Epithelial cell of esophagus (primary cell): Measurements from ENCODE around the gene NPPB.

Experiments
- DNase-seq: peaks from one replicate; pipeline ENCODE4 v3.0.0; 2010; ENCODE audit warnings: low read depth
- H3K4me3 ChIP-seq: 2 replicates; pipeline ENCODE4 v1.5.1; 2011; ENCODE audit warnings: mild to moderate bottlenecking, low read length, control low read depth
- TF ChIP-seq, protein P1 (sequence below): IDR thresholded peaks from 2 replicates; pipeline ENCODE4 v1.5.1; 2011; ENCODE audit warnings: low read depth, mild to moderate bottlenecking, low read length, control low read depth, inconsistent platforms; ENCODE audit not compliant: insufficient read depth; ENCODE audit errors: missing control alignments

Gene NPPB

DNA sequence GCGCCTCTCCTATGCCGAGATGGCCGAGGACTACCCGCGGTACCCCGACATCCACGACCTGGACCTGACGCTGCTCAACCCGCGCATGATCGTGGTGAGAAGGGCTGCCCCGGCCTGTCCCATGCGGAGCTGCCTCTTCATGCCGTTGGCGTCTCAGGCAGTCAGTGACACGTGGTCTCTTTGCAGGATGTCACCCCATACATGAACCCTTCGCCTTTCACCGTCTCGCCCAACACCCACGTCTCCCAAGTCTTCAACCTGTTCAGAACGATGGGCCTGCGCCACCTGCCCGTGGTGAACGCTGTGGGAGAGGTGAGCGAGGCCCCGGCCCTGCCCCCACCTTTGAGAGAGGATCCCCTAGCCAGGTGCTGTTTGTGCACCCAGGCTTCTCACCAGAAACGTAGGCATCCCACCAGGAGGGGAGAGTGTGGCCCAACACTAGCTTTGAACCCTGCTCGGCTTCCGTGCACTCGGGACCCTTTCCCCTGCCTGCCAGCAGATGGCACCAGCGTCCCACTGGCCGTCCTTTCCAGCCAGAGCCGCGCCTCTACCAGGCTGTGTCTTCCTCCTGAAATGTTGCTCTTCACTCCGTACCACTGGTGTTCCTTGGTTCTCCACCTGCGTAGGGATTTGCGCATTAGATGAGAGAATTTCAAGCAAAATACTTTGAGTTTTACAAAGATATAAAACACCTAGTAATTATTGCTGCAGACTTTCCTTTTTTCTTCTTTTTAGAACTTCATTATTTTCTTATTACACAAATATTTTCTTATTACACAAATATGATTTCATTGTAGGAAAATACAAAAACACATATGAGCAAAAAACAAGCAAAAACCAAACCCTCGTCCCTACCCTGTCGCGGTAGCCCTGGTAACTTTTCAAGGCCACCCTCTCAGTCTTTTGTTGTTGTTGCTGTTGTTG is 20.1 kb downstream of the NPPB start:
- TF ChIP-seq, protein P1, sequence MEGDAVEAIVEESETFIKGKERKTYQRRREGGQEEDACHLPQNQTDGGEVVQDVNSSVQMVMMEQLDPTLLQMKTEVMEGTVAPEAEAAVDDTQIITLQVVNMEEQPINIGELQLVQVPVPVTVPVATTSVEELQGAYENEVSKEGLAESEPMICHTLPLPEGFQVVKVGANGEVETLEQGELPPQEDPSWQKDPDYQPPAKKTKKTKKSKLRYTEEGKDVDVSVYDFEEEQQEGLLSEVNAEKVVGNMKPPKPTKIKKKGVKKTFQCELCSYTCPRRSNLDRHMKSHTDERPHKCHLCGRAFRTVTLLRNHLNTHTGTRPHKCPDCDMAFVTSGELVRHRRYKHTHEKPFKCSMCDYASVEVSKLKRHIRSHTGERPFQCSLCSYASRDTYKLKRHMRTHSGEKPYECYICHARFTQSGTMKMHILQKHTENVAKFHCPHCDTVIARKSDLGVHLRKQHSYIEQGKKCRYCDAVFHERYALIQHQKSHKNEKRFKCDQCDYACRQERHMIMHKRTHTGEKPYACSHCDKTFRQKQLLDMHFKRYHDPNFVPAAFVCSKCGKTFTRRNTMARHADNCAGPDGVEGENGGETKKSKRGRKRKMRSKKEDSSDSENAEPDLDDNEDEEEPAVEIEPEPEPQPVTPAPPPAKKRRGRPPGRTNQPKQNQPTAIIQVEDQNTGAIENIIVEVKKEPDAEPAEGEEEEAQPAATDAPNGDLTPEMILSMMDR, result peak; percentile 99
- peak; percentile 64 for DNase-seq
- no peak overlapping the region for H3K4me3 ChIP-seq

DNA sequence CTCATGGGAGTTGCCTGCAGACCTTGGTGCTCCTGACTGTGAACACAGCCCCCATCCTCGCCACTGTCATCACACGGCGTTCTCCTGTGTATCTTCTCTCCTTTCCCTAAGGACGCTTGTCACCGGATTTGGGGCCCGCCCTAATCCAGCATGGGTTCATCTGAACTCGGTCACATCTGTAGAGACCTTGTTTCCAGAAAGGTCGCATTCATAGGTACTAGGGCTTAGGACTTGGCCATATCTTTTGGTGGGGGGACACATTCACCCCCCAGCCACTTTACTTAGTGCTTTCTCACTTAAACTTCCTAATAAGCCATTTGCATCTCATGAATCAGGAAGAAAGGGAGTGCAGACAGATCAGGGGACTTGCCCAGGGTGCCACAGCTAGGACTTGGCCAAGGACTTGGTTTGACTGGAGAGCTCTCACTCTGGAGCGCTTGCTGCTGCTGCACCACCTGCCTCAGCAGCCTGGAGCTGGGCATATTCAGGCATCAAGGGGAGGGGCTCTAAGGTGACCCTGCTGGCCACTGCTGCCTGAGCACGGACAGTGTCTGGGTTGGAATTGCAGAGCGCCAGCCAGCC is 20.9 kb downstream of the NPPB start:
- no peak for DNase-seq
- no peak overlapping the region for H3K4me3 ChIP-seq
- TF ChIP-seq, protein P1, result no peak

DNA sequence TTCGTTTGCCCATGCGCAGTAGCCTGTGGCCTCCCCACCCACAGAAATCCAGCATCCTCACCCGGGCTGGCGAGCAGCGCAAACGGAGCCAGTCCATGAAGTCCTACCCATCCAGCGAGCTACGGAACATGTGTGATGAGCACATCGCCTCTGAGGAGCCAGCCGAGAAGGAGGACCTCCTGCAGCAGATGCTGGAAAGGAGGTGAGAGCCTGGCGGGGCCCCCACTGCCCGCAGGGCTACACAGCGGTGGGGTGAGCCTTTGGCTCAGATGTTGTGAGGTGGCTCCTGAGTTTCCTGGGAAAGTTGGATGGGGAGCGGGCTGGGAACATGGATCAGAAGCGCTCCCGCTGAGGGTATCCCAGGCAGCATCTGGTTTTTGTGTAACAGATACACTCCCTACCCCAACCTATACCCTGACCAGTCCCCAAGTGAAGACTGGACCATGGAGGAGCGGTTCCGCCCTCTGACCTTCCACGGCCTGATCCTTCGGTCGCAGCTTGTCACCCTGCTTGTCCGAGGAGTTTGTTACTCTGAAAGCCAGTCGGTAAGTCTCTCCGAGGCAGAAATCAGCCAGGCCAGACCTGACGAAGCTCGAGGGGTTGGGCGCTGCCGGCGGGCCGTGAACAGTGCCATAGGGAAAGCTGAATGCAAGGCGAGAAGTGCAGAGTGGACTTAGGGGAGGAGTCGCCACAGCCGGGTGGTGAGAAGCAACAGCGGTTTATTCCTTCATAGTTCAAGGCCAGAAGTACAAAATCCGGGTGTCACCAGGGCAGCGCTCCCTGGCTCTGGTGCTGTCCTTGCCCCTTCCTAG is 21.6 kb downstream of the NPPB start:
- no peak overlapping the region for H3K4me3 ChIP-seq
- DNase-seq, result no peak
- TF ChIP-seq, protein P1, result no peak

DNA sequence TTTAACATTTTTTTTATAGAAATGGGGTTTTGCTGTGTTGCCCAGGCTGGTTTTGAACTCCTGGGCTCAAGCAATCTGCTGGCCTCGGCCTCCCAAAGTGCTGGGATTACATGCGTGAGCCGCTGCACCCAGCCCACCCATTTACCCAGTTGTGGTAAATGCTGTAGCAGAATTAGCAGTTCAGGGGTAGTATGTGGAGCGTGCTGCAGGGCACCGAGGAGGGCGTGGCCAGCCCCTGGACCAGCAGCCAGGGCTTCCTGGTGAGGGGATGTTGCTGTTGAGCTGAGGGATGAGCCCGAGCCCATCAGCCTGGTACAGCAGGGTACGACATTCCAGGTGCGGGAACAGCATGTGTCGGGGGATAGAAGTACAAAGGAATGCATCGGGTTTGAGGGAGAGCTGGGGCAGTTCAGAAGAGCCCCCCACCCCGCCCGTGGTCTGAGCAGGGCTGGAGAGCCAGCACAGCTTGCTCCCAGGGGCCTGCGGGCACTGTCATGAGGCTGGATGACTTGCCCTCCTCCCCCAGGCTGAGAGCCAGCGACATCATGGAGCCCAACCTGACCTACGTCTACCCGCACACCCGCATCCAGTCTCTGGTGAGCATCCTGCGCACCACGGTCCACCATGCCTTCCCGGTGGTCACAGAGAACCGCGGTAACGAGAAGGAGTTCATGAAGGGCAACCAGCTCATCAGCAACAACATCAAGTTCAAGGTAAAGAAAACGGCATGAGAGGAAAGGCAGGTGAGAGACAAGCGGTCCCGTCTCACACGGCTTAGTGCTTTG is 23.1 kb downstream of the NPPB start:
- TF ChIP-seq, protein P1, result no peak
- H3K4me3 ChIP-seq, result no peak overlapping the region

DNA sequence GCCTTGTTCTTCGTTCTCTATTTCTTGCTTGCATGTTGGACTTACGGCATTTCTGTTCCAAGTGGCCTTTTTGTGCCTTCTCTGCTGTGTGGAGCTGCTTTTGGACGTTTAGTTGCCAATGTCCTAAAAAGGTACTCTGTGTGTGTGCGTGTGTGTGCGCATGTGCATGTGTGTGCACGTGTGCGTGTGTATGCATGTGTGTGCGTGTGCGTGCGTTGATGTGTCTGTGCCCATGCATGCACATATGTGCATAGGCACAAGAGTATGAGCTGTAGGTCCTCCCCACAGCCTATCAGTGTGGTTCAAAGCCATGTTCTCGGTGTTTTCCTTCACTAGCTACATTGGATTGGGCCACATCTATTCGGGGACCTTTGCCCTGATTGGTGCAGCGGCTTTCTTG is 24.8 kb downstream of the NPPB start:
- TF ChIP-seq, protein P1, result no peak
- no peak for DNase-seq
- no peak overlapping the region for H3K4me3 ChIP-seq

More for the DNA sequence above, 23.1 kb downstream of the NPPB start:
- DNase-seq, result no peak

DNA sequence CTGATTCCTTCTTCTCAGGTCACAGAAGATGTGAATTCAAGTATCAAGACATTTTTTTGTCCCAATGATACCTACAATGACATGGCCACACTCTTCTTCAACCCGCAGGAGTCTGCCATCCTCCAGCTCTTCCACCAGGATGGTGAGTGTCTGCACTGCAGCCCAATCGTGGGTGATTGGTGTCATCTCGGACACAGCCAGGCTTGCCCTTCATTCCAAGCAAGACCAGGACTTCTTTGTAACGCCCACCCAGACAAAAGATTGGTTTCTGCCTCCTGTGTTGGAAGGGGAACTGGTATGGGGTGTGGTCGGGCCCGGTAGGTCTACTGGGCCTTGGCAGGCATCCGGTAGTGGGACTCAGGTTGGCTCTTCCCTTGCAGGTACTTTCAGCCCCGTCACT is 25.2 kb downstream of the NPPB start:
- no peak overlapping the region for H3K4me3 ChIP-seq
- no peak for DNase-seq
- TF ChIP-seq, protein P1, result no peak
